Measurements from ENCODE around the gene NCAPH2. TPM values are rescaled to one million over a fixed set of nuclear protein-coding genes. Genes with fewer than 3 reads are reported as not detected.

Gene NCAPH2
- total and polyA plus RNA-seq, 2 of the 13 experiments (the other 11 are each of a cell fraction or from before 2014, with no cell fraction given): 28.1 to 64.4 TPM

GRCh38 chr22:50563413-50564160, 55.6 kb downstream of the NCAPH2 start (continued):
- TF ChIP-seq DR1 (CRISPR knock-in tag; IDR thresholded peaks at IDR 0.05) (0 out of 2 replicates have a peak, but pooled peaks have one; percentile 1), TEAD2 (CRISPR knock-in tag; IDR thresholded peaks at IDR 0.05) (no peak), WIZ (CRISPR knock-in tag; IDR thresholded peaks at IDR 0.05) (0 out of 2 replicates have a peak, but pooled peaks have one; percentile 44), SKI (IDR thresholded peaks at IDR 0.05; ENCODE audit: partially characterized antibody) (peak; percentile 60), NR2F6 (IDR thresholded peaks at IDR 0.05) (no peak), NR2F6 (CRISPR knock-in tag; IDR thresholded peaks at IDR 0.05) (peak; percentile 49; the same call in 1 of the 2 replicates), FOXK1 (CRISPR knock-in tag; IDR thresholded peaks at IDR 0.05; ENCODE audit: borderline replicate concordance, low read depth) (peak; percentile 56; the same call in 1 of the 2 replicates), RFX3 (CRISPR knock-in tag; IDR thresholded peaks at IDR 0.05) (no peak), ZNF572 (CRISPR knock-in tag; IDR thresholded peaks at IDR 0.05) (0 out of 2 replicates have a peak, but pooled peaks have one; percentile 10), EEA1 (CRISPR knock-in tag; IDR thresholded peaks at IDR 0.05; ENCODE audit: borderline replicate concordance) (0 out of 2 replicates have a peak, but pooled peaks have one; percentile 32), SKIL (CRISPR knock-in tag; IDR thresholded peaks at IDR 0.05; ENCODE audit: borderline replicate concordance) (peak; percentile 49; the same call in 1 of the 2 replicates), ZNF687 (CRISPR knock-in tag; IDR thresholded peaks at IDR 0.05) (peak; percentile 43; the same call in 1 of the 2 replicates), ZNF296 (CRISPR knock-in tag; conservative IDR thresholded peaks at IDR 0.05) (no peak), ZSCAN21 (CRISPR knock-in tag; IDR thresholded peaks at IDR 0.05; ENCODE audit: borderline replicate concordance) (0 out of 2 replicates have a peak, but pooled peaks have one; percentile 5), RXRA (CRISPR knock-in tag; IDR thresholded peaks at IDR 0.05) (0 out of 2 replicates have a peak, but pooled peaks have one; percentile 39), ZNF225 (CRISPR knock-in tag; IDR thresholded peaks at IDR 0.05) (no peak), RARA (CRISPR knock-in tag; IDR thresholded peaks at IDR 0.05) (peak; percentile 92), ZNF776 (CRISPR knock-in tag; IDR thresholded peaks at IDR 0.05) (0 out of 2 replicates have a peak, but pooled peaks have one; percentile 27), ESRRA (CRISPR knock-in tag; IDR thresholded peaks at IDR 0.05; ENCODE audit: low read depth) (peak; percentile 46; the same call in 1 of the 2 replicates), ZSCAN30 (CRISPR knock-in tag; IDR thresholded peaks at IDR 0.05) (no peak), MTA1 (CRISPR knock-in tag; IDR thresholded peaks at IDR 0.05; ENCODE audit: borderline replicate concordance) (0 out of 2 replicates have a peak, but pooled peaks have one; percentile 20), RXRB (CRISPR knock-in tag; IDR thresholded peaks at IDR 0.05; ENCODE audit: borderline replicate concordance) (peak; percentile 74)

Measured in HepG2 (cell line).